ENCODE data around the gene CELF3. TPM values are rescaled to one million over a fixed set of nuclear protein-coding genes. Genes with fewer than 3 reads are reported as not detected.
"Not testable (repeated sequence)": the region's sequence is repeated elsewhere in the genome, so short reads cannot be mapped to it uniquely, and the experiment has no call there.

Gene CELF3
- total RNA-seq, 1 donor from 2014 or later = not detected

DNA sequence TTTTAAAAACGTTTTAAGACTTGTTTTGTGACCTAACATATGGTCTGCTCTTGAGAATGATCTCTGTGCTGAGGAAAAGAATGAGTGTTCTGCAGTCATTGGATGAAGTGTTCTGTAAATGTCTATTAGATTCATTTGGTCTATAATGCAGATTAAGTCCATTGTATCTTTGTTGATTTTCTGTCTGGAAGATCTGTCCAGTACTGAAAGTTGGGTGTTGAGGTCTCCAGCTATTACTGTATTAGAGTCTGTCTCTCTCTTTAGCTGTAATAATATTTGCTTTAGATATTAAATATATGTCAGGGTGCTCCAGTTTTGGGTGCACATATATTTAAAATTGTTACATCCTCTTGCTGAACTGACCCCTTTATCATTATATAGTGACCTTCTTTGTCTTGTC is 43.2 kb downstream of the CELF3 start:
- Histone ChIP-seq H3K27me3 (ENCODE audit: control insufficient read depth, insufficient read depth, low read length) (no peaks in the 10 kb centered on the region), H3K4me3 (ENCODE audit: low read depth, low read length) (no peak overlapping the region), H3K36me3 (ENCODE audit: control insufficient read depth, insufficient read depth, low read length) (peaks cover 1% of the 10 kb centered on the region)
- no peak for TF ChIP-seq CTCF (IDR thresholded peaks at IDR 0.05; ENCODE audit: insufficient read depth, low read length, poor library complexity, severe bottlenecking)
- DNase-seq (ENCODE audit: low read depth) = no peak

DNA sequence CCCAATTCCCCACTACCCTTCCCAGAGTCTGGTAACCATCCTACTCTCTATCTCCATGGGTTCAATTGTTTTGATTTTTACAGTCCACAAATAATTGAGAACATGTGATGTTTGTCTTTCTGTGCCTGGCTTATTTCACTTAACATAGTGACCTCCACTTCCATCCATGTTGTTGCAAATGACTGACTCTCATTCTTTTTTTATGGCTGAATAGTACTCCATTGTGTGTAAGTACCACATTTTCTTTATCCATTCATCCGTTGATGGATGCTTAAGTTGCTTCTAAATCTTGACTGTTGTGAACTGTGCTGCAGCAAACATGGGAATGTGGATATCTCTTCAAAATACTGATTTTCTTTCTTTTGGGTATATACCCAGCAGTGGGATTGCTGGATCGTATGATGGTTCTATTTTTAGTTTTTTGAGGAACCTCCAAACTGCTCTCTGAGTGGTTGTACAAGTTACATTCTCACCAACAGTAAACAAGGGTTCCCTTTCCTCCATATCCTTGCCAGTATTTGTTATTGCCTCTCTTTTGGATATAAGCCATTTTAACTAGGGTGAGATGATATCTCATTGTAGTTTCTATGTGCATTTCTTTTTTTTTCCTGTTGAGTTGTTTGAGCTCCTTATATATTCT is 46.4 kb downstream of the CELF3 start:
- H3K4me3 ChIP-seq (ENCODE audit: low read depth, low read length); H3K27me3 ChIP-seq (ENCODE audit: control insufficient read depth, insufficient read depth, low read length); DNase-seq (ENCODE audit: low read depth); H3K36me3 ChIP-seq (ENCODE audit: control insufficient read depth, insufficient read depth, low read length): not testable (repeated sequence)

DNA sequence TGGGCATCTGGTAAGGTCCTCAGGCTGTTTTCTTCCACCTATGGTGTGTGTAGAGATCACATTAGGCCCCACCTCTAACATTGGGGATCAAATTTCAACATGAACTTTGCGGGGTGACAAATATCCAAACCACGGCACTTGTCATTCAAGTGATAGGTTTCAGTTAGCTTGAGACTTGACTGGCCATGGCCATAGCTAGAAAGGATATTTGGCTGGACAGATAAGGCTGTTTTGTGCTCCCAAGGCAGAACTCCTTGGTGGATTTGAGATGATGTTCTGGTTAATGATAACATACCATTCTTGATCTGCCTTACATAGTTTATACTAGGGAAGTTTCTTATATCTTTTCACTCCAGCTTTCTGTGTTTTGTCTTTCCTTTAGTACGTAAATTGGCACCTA is 48.5 kb downstream of the CELF3 start:
- Histone ChIP-seq H3K4me3 (ENCODE audit: low read depth, low read length) (no peak overlapping the region), H3K27me3 (ENCODE audit: control insufficient read depth, insufficient read depth, low read length) (no peaks in the 10 kb centered on the region), H3K36me3 (ENCODE audit: control insufficient read depth, insufficient read depth, low read length) (peaks cover 1% of the 10 kb centered on the region)
- DNase-seq (ENCODE audit: low read depth) = no peak
- TF ChIP-seq CTCF (IDR thresholded peaks at IDR 0.05; ENCODE audit: insufficient read depth, low read length, poor library complexity, severe bottlenecking) = no peak

DNA sequence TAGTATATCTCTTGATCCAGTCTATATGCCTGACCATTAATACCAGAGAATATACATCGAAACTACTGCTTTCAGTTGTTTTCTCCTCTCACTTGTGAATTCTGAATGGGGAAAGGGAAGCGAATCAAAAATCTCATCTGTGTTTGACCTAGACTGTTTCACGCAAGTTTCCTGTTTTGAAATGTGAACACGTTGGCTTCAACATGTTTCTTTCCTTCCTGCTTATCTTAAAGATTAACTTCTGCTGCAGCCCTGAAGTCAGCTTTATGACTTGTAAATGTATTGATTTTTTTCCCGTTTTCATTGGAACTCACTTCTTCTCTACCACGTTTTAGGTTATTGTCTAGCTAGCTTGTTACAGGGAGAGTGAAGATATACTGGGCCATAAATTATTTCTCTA is 54.9 kb downstream of the CELF3 start:
- TF ChIP-seq CTCF (IDR thresholded peaks at IDR 0.05; ENCODE audit: insufficient read depth, low read length, poor library complexity, severe bottlenecking) = no peak
- DNase-seq (ENCODE audit: low read depth) = no peak
- Histone ChIP-seq H3K27me3 (ENCODE audit: control insufficient read depth, insufficient read depth, low read length) (no peaks in the 10 kb centered on the region), H3K36me3 (ENCODE audit: control insufficient read depth, insufficient read depth, low read length) (no peaks in the 10 kb centered on the region), H3K4me3 (ENCODE audit: low read depth, low read length) (no peak overlapping the region)

GRCh38 chr1:151655371-151655770 is 61.2 kb downstream of the CELF3 start:
- Histone ChIP-seq H3K36me3 (ENCODE audit: control insufficient read depth, insufficient read depth, low read length) (no peaks in the 10 kb centered on the region), H3K27me3 (ENCODE audit: control insufficient read depth, insufficient read depth, low read length) (no peaks in the 10 kb centered on the region), H3K4me3 (ENCODE audit: low read depth, low read length) (no peak overlapping the region)
- TF ChIP-seq CTCF (IDR thresholded peaks at IDR 0.05; ENCODE audit: insufficient read depth, low read length, poor library complexity, severe bottlenecking) = no peak
- DNase-seq (ENCODE audit: low read depth) = no peak

DNA sequence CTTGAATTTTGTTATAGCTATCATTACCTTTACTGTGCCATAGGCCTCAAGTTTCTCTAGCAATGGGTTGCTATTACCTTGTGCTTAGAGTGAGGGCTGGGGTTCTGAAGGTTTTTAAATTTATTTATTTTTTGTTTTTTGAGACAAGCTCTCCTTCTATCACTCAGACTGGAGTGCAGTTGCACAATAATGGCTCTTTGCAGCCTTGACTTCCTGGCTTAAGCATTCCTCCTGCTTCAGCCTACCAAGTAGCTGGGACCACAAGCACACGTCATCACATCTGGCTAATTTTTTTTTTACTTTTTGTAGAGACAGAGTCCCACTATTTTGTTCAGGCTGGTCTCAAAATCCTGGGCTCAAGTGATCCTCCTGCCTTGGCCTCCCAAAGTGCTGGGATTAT is 63.2 kb downstream of the CELF3 start:
- no peak for DNase-seq (ENCODE audit: low read depth)

More for the DNA sequence above, 63.2 kb downstream of the CELF3 start:
- no peak for TF ChIP-seq CTCF (IDR thresholded peaks at IDR 0.05; ENCODE audit: insufficient read depth, low read length, poor library complexity, severe bottlenecking)
- no peaks in the 10 kb centered on the region for H3K27me3 ChIP-seq (ENCODE audit: control insufficient read depth, insufficient read depth, low read length)
- H3K4me3 ChIP-seq (ENCODE audit: low read depth, low read length) = no peak overlapping the region
- H3K36me3 ChIP-seq (ENCODE audit: control insufficient read depth, insufficient read depth, low read length) = no peaks in the 10 kb centered on the region

Other genes with a start within 250 kb of the CELF3 start
- 23.6 and 29.3 TPM in 2 replicates for gene CGN, start 205.4 kb downstream of the CELF3 start, total RNA-seq
- 69.1 and 74.4 TPM in 2 replicates for gene TUFT1, start 176.5 kb downstream of the CELF3 start, total RNA-seq
- gene SNX27, start 104.8 kb downstream of the CELF3 start, total RNA-seq = 18.1 and 18.8 TPM in 2 replicates
- gene RIIAD1, start 4.7 kb upstream of the CELF3 start, total RNA-seq = not detected in 2 replicates
- gene MRPL9, start 46.7 kb upstream of the CELF3 start, total RNA-seq = 92.1 and 119 TPM in 2 replicates
- 12.0 and 14.7 TPM in 2 replicates for gene TDRKH, start 73.7 kb upstream of the CELF3 start, total RNA-seq
- gene LINGO4, start 88.6 kb upstream of the CELF3 start, total RNA-seq = not detected in 2 replicates
- gene RORC, start 115.0 kb upstream of the CELF3 start, total RNA-seq = 0.17 TPM in 1 of 2 replicates, not detected in the other
- 0.55 and 1.3 TPM in 2 replicates for gene C2CD4D, start 123.0 kb upstream of the CELF3 start, total RNA-seq
- gene THEM5, start 136.9 kb upstream of the CELF3 start, total RNA-seq = not detected in 2 replicates
- gene THEM4, start 192.7 kb upstream of the CELF3 start, total RNA-seq = 15.4 and 21.7 TPM in 2 replicates

All from kidney epithelial cell (primary cell).